ENCODE measurements around the gene MRPS18A.

Gene MRPS18A

DNA sequence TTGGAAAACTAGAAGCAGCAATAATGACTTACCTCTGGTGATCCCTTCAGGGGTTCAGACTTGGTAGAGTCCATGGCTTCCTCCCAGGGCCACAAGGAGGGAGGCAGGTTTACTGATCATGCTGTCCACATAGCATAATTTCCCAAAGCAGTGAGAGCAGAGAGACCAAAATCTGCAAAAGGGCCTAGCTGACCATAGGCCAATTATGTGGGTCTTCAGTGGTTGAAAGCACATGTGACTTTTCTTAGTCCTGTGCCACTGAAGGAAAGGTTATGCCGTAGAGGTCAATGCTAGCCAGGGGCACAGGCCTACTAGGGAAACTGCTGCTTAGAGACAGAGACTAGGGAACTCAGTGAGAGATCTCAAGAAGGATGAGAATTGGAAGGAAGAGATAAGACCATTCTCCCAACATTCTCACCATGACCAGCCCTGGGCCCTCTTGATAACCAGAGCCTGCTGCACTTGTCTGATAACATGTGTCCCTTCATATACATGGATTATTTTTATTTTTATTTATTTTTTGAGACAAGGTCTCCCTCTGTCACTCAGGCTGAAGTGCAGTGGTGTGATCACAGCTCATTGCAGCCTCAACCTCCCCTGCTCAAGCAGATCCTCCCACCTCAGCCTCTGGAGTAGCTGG lies 56.5 kb downstream of the MRPS18A start:
- DNase-seq (ENCODE audit: low spot score in 2 of 2) (no peak), ATAC-seq (replicated peaks; ENCODE audit: extremely low read depth, poor library complexity, severe bottlenecking) (no peak)
- Mint-ChIP-seq H3K27ac (ENCODE audit: low read depth) (no peak overlapping the region), H3K4me1 (peaks cover 51% of the 10 kb centered on the region), H3K36me3 (ENCODE audit: insufficient read depth) (peaks cover 16% of the 10 kb centered on the region), H3K27me3 (no peaks in the 10 kb centered on the region), H3K9me3 (no peaks in the 10 kb centered on the region), H3K4me3 (peak overlapping the region; percentile 17)

DNA sequence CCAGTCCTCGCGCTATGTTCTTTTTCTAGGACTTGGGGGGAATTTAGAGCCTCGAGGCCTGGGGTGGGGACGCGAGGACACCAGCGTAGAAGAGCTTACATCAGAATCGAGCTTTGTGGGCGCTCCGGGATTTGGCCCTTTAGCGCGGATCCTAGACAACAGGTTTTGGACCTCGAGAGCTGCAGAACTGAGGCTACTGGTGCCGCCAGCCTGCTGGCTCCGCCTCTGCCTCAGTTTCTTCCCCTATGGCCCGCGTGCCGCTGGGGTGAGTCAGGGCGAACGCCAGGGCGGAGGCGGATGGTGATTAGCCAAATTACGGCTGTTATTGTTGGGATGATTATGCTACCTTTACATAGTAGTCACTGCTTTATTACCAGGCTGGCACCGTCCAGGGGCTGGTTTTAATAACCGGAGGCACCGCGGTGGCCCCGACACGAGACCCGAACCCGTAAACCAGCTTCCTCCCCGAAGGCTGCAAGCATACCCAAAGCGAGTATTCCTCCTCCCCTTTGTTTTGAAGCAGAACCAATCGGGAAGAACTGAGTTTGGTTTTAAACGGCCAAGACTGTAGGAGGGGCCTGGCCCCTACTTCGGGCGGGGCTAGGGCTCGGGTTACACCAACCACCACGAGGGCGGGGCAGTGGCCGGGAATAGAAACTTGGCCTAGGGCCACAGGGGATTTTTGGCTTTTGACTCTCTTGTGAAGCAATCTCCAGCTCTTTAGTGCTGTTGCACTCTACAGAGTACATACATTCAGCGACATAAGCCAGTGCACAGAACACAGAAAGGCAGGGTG lies 57.9 kb downstream of the MRPS18A start:
- peaks cover 37% of the 10 kb centered on the region for H3K4me1 Mint-ChIP-seq

DNA sequence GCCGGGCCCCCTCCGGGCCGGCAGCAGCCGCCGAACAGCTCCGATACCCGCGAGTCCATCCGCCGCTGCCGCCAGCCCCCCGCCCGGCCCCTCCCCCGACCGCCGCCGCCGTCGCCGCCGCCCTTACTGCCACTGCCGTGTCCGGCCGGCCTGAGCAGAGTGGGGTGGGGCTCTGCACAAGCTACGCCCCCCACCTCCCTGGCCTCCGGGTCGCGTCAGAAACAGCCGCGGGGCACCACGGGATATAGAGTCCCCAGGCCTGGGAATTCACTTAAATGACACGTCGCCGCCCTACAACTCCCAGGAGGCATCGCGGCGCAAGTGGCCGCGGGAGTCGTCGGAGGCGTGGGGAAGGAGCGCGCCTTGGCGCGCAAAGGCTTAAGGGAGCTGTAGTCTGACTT lies 58.5 kb downstream of the MRPS18A start, which contains the start of gene GTPBP2:
TSS of gene GTPBP2 (minus strand) at position 161 of the 401 bp plus-strand sequence. CDS start at position 59, 102 bp downstream.
- ATAC-seq (replicated peaks; ENCODE audit: extremely low read depth, poor library complexity, severe bottlenecking) (peak; percentile 92), DNase-seq (ENCODE audit: low spot score in 2 of 2) (peak; percentile 87 to 91)
- H3K36me3 Mint-ChIP-seq (ENCODE audit: insufficient read depth): peaks cover 16% of the 10 kb centered on the region
- H3K27me3 Mint-ChIP-seq: no peaks in the 10 kb centered on the region
- peak within 1 kb of the TSS; percentile 97 for H3K4me3 Mint-ChIP-seq
- peak within 1 kb of the TSS; percentile 89 for H3K27ac Mint-ChIP-seq (ENCODE audit: low read depth)
- peaks cover 35% of the 10 kb centered on the region for H3K4me1 Mint-ChIP-seq
- H3K9me3 Mint-ChIP-seq: no peaks in the 10 kb centered on the region

More for the DNA sequence above, 57.9 kb downstream of the MRPS18A start:
- peak overlapping the region; percentile 97 for H3K4me3 Mint-ChIP-seq
- DNase-seq (ENCODE audit: low spot score in 2 of 2) (peak; percentile 69 to 81), ATAC-seq (replicated peaks; ENCODE audit: extremely low read depth, poor library complexity, severe bottlenecking) (peak; percentile 67)
- H3K27me3 Mint-ChIP-seq: no peaks in the 10 kb centered on the region
- peak overlapping the region; percentile 89 for H3K27ac Mint-ChIP-seq (ENCODE audit: low read depth)
- H3K9me3 Mint-ChIP-seq: no peaks in the 10 kb centered on the region
- H3K36me3 Mint-ChIP-seq (ENCODE audit: insufficient read depth): peaks cover 12% of the 10 kb centered on the region

DNA sequence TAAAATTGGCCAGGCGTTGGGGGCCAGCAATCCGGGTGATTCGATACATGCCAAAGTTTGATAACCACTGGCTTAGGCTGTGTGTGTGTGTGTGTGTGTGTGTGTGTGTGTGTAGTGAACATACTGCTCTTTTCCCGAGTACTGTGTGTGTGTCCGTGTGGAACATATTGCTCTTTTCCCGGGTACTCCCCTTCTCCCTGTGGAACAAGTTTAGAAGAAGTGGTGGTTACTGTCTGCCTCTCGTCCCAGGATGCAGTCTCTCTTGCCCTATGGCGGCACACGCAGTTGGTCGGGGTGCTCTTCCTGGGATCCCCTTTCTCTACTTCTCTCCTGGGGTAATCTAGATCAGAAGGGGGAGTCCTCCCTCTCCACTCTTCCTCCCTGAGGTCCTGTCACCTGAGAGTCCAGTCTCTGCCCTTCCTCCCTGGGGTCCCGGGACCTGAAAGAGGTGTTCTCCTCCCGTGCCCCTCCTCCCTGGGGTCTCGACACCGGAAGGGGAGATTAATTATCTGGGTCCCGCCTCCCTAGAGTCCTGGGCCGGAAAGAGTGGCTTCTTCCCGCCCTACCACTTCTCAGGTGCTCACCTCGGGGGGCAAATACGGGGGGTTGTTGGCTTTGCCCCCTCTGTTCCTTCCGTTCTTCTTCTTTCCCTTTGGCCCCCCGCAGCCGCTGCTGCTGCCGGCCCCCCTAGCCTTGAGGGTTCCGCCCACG lies 59.0 kb downstream of the MRPS18A start:
- H3K9me3 Mint-ChIP-seq: no peaks in the 10 kb centered on the region
- H3K4me3 Mint-ChIP-seq: peak overlapping the region; percentile 97
- peaks cover 18% of the 10 kb centered on the region for H3K36me3 Mint-ChIP-seq (ENCODE audit: insufficient read depth)
- H3K4me1 Mint-ChIP-seq: peaks cover 30% of the 10 kb centered on the region
- DNase-seq (ENCODE audit: low spot score in 2 of 2) (peak in 1 of 2 donors; percentile 24), ATAC-seq (replicated peaks; ENCODE audit: extremely low read depth, poor library complexity, severe bottlenecking) (peak; percentile 18)
- H3K27ac Mint-ChIP-seq (ENCODE audit: low read depth): peak overlapping the region; percentile 89
- H3K27me3 Mint-ChIP-seq: no peaks in the 10 kb centered on the region

DNA sequence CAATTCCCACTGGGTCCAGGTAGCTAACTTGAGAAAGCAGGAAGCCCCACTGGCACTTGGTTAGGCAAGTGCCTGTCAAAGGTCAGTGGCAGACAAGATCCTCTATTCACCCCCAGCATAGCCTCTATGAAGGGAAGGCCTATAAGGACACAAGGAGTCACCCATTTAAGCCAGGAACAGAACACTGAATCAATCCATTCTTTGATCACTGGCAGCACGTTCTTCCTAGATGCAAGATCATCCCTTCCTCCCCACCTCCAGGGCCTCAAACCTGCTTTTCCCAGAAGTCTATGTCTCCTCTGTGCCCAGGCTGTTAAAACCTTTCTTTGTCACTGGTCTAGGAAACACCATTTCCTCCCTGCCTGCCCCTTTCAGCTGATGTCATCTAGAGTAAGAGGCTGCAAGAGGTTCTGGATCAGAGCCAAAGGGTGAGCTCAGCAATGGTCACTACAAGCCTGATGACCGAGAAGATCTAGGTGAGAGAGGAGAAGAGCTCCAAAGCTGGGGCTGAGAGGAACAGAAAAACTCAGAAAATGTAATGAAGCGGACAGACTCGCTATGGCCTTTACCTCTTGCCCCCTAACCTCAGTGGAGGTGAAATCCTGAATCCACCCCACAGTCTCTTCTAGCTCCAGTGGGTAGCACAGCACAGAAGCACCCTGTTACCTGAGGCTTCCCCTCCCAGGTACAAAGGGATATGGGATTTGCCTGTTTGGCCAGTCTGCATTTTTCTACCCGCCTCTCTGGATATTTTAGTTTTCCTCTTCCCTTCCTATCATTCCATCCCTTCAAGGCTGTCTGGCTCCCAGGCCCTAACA lies 60.4 kb downstream of the MRPS18A start:
- Mint-ChIP-seq H3K9me3 (no peaks in the 10 kb centered on the region), H3K4me3 (peak overlapping the region; percentile 97), H3K27ac (ENCODE audit: low read depth) (peak overlapping the region; percentile 52), H3K4me1 (peaks cover 30% of the 10 kb centered on the region), H3K27me3 (no peaks in the 10 kb centered on the region), H3K36me3 (ENCODE audit: insufficient read depth) (peaks cover 21% of the 10 kb centered on the region)
- ATAC-seq (replicated peaks; ENCODE audit: extremely low read depth, poor library complexity, severe bottlenecking): no peak
- DNase-seq (ENCODE audit: low spot score in 2 of 2): no peak

DNA sequence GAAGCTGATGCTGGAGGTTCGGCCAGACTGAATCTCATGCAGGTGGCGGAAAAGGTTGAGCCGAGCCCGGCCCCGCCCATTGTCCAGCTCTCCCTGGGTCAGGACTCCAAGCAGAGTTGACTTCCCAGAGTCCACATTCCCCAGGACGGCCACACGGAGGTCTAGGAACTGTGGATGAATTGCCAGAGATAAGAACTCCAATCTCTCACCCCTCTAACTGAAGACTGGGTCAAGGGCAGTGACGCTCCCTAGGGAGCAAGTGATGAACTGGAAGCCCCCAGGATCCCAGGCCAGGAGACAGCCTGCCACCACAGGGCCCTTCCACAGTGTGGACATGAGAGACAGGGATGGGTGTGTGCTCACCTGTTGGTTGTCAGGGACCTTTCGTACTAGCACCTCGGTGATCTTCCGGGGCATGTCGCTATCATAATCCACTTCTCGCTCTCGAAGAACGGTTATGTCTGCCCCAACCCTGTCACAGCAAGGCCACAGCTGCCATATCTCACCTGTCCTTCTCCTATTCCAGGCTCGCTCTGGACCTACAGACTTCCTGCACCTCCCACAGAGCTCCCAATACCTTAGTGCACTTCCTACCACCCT lies 62.1 kb downstream of the MRPS18A start:
- ATAC-seq (replicated peaks; ENCODE audit: extremely low read depth, poor library complexity, severe bottlenecking) (no peak), DNase-seq (ENCODE audit: low spot score in 2 of 2) (no peak)
- Mint-ChIP-seq H3K4me1 (peaks cover 30% of the 10 kb centered on the region), H3K9me3 (no peaks in the 10 kb centered on the region), H3K4me3 (no peak overlapping the region), H3K36me3 (ENCODE audit: insufficient read depth) (peaks cover 25% of the 10 kb centered on the region), H3K27ac (ENCODE audit: low read depth) (no peak overlapping the region), H3K27me3 (no peaks in the 10 kb centered on the region)

DNA sequence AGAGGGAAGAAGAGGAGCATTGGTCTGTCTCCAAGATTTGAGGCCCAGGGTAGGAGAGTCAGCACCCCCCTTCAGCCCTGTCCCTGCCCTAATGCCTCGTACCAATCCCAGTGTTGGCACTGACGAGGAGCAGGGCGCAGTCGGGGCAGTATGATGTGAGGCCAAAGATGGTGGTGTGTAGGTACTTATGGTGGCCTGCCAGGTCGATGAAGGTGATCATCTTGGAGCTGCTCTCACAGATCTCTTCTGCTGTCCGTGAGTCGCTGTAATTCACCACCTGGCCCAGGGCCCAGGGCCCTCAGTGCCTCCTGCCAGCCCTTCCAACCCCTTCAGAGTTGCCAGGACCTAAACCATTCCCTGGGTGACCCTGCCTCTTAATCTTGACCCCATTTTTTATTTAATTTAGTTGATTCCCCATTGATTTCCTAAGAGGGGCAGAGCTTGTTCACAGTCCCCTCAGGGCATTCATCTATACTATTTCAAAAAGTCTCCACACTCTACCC lies 62.8 kb downstream of the MRPS18A start:
- Mint-ChIP-seq H3K4me1 (peaks cover 30% of the 10 kb centered on the region), H3K4me3 (no peak overlapping the region), H3K27me3 (no peaks in the 10 kb centered on the region), H3K9me3 (no peaks in the 10 kb centered on the region), H3K36me3 (ENCODE audit: insufficient read depth) (peaks cover 25% of the 10 kb centered on the region), H3K27ac (ENCODE audit: low read depth) (no peak overlapping the region)
- DNase-seq (ENCODE audit: low spot score in 2 of 2) (no peak), ATAC-seq (replicated peaks; ENCODE audit: extremely low read depth, poor library complexity, severe bottlenecking) (no peak)

DNA sequence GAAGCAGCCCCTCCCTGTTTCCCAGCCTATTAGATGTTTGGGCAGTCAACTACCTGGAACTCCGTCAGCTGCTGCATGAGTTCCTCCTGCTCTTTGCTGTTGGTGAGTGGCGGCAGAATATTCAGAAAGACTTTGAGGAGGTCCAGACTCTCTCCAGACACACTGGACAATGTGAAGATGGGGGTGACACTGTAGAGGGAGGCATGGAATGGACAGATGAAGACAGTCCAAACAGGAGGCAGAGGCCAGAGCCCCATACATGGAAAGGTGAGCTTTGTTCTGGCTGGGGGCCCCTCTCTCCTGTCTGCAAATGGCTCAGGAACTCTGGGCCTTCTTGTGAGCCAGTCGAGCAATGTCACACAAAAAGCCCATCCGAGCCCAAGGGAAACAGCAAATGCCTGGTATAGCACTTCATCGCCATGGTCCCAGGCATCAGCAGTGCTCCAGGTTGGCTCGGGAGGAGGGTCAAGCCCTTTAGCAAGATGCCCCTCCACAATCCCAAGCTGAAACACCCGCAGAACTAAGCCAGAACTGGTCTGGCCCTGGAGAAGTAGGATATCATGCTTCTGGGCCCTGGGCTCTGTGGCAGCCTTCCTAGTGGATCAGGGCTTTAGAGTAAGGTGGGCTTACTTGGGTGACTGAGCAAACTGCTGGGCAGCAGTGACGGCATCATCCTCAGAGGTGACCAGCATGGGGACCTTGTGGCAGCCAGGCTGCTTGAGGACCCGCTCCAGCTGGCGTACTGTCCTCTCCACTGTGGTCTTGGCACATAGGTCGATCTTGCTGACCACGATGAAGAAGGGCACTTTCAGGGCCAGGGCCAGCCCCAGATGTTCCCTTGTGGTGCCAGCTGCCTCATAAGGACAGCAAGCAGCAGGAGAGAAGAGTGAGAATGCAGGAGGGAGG lies 63.5 kb downstream of the MRPS18A start:
- Mint-ChIP-seq H3K4me1 (peaks cover 25% of the 10 kb centered on the region), H3K36me3 (ENCODE audit: insufficient read depth) (peaks cover 19% of the 10 kb centered on the region), H3K4me3 (no peak overlapping the region), H3K9me3 (no peaks in the 10 kb centered on the region), H3K27me3 (no peaks in the 10 kb centered on the region), H3K27ac (ENCODE audit: low read depth) (no peak overlapping the region)
- ATAC-seq (replicated peaks; ENCODE audit: extremely low read depth, poor library complexity, severe bottlenecking) (no peak), DNase-seq (ENCODE audit: low spot score in 2 of 2) (no peak)

DNA sequence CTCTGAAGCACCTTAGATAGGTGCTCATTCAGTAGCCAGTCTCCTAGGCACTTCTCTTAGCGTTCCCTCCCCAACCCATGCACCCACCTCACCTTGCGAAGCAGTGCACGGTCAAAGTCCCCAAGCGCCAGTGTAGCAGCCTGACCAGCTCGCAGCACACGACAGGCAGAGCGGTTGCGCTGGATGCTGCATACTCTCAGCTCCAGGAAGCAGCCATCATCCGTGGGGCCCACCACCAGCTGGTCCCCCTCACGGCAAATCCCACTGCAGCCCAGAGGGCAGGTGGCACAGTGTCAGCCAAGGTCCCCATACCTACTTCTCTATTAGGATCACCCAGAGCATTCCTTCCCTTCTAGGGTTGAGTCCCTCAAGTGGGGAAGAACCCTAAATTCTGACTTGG lies 65.0 kb downstream of the MRPS18A start:
- Mint-ChIP-seq H3K4me1 (peaks cover 14% of the 10 kb centered on the region), H3K27ac (ENCODE audit: low read depth) (no peak overlapping the region), H3K36me3 (ENCODE audit: insufficient read depth) (peaks cover 20% of the 10 kb centered on the region), H3K9me3 (no peaks in the 10 kb centered on the region), H3K27me3 (no peaks in the 10 kb centered on the region), H3K4me3 (peak overlapping the region; percentile 3)
- ATAC-seq (replicated peaks; ENCODE audit: extremely low read depth, poor library complexity, severe bottlenecking) (no peak), DNase-seq (ENCODE audit: low spot score in 2 of 2) (no peak)

DNA sequence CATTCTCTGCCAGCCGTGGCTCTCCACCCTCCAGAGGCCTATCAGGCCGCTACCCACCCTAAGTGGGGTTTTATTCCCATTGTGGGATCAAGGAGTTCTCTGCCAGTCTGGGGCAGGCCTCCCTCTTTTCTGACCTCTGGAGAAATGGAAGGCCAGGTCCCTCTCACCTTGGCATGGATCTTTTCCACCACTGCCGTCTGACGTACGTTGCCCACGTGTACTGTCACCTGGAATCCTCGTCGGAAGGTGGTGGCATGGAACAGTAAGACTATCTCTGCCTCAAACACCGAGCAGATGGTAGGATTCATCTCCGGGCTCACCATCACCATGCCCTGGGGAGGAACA lies 65.8 kb downstream of the MRPS18A start:
- no peak for ATAC-seq (replicated peaks; ENCODE audit: extremely low read depth, poor library complexity, severe bottlenecking)
- Mint-ChIP-seq H3K36me3 (ENCODE audit: insufficient read depth) (peaks cover 20% of the 10 kb centered on the region), H3K4me1 (peaks cover 7% of the 10 kb centered on the region), H3K4me3 (peak overlapping the region; percentile 3), H3K27ac (ENCODE audit: low read depth) (no peak overlapping the region), H3K27me3 (no peaks in the 10 kb centered on the region), H3K9me3 (no peaks in the 10 kb centered on the region)
- DNase-seq (ENCODE audit: low spot score in 2 of 2): no peak
